ENCODE results near the gene DTL.
"Not testable (repeated sequence)": the region's sequence is repeated elsewhere in the genome, so short reads cannot be mapped to it uniquely, and the experiment has no call there.

The DTL gene, protein sequence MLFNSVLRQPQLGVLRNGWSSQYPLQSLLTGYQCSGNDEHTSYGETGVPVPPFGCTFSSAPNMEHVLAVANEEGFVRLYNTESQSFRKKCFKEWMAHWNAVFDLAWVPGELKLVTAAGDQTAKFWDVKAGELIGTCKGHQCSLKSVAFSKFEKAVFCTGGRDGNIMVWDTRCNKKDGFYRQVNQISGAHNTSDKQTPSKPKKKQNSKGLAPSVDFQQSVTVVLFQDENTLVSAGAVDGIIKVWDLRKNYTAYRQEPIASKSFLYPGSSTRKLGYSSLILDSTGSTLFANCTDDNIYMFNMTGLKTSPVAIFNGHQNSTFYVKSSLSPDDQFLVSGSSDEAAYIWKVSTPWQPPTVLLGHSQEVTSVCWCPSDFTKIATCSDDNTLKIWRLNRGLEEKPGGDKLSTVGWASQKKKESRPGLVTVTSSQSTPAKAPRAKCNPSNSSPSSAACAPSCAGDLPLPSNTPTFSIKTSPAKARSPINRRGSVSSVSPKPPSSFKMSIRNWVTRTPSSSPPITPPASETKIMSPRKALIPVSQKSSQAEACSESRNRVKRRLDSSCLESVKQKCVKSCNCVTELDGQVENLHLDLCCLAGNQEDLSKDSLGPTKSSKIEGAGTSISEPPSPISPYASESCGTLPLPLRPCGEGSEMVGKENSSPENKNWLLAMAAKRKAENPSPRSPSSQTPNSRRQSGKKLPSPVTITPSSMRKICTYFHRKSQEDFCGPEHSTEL

GRCh38 chr1:212035123-212035834, at the start of gene DTL, which contains the start of gene INTS7:
Gene DTL, plus strand, starts transcription at chr1:212035748. Its CDS starts 143 bp downstream, at chr1:212035891.
Gene INTS7, minus strand, starts transcription at chr1:212035557. Its CDS starts 120 bp downstream, at chr1:212035437.
- peak; percentile 100 for DNase-seq

GRCh38 chr1:211986628-211987254, 48.8 kb upstream of the DTL start:
- DNase-seq = no peak

- no peak for DNase-seq
These were observed 43.9 kb upstream of the DTL start for GRCh38 chr1:211991695-211992094.

GRCh38 chr1:211997426-211997825, 38.1 kb upstream of the DTL start:
- DNase-seq = not testable (repeated sequence)

DNA sequence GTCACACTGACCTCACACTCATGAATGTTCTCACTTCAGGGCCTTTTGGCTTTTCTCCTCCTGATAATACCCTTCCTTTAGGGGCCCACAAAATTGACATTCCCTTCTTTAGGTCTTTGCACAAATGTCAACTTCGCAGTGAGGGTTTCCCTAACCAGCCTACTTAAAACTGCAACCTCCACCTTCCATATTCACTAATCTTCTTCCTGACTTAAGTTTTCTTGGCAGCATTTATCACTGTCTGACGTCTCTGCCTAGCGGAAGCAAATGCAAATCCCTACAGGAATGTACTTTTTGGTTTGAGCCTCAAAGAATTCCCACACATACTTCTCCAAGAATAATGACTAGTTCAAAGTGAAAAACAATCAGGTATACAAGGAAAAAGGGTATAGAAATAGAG, 33.0 kb upstream of the DTL start:
- DNase-seq = no peak

DNA sequence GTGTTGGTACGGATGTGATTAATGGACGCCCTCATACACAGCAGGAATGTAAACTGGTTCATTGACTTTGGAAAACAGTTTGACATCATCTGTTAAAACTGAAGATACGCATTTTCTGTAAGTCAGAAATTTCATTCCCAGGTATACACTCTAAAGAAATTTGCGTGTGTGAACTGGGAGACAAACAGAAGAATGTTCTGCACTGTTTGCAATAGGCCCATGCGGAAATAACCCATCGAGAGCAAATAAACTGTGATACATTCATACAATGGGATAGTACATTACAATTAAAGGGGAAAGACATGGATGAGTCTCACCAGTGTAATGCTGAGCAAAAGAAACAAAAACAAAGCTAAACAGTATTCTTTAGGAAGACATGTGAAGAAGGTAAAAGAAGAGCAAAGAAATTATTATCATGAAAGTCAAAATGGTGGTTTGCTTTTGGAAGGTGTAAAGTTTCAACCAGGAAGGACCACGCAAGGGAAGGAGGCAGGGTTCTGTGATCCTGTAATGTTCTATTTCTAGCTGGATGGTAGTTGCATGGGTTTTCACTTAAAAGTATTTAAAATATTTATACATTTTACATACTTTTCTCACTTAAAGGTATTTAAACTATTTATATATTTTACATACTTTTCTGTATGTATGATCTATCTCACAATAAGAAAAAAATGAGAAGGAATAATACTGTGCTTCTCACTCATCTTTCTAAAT, 30.5 kb upstream of the DTL start:
- DNase-seq = no peak

- DNase-seq = no peak
These were observed 28.4 kb upstream of the DTL start for GRCh38 chr1:212007178-212007577.

GRCh38 chr1:212007886-212008285, 27.7 kb upstream of the DTL start:
- no peak for DNase-seq

DNA sequence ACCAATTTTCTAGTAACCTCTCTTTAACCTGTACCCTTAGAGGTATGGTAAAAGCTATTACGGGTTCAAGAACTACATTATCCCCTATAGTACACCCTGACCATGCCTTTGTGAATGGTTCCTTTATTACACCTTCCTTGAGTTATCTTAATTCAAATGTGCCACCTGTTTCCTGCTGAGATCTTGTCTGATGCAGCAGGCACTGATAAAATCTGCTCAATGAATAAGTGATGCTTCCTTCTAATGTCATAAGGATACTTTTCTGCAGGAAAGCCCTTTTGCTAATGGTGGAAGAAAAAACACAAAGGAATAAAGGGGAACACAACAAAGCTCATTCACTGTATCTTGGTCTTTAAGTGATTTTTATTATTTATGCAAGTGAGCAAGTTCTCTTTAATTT, 26.0 kb upstream of the DTL start:
- no peak for DNase-seq

DNA sequence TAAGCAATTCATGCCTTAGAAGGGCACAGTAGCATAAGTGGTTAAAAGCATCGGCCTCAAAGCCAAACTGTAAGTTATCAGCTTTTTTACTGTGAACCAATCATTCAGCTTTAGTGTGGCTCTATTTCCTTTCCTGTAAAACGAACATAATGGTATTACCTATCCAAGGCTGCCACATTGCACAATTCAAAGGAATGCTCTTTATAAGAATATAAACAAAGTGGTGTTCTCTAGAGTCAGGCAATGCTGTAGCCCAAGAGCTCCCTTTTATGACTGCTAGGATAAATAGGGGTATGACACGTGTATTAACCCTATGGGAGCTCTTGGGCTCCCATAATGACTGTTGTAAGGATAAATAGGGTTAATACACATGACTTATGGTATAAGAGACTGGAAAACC, 25.5 kb upstream of the DTL start:
- DNase-seq = no peak

- DNase-seq = peak; percentile 75 to 82
These were observed 23.4 kb upstream of the DTL start for GRCh38 chr1:212012034-212012740.

GRCh38 chr1:212013672-212014071, 21.9 kb upstream of the DTL start:
- DNase-seq = no peak

- no peak for DNase-seq
These were observed 14.6 kb upstream of the DTL start for GRCh38 chr1:212020975-212021374.

DNA sequence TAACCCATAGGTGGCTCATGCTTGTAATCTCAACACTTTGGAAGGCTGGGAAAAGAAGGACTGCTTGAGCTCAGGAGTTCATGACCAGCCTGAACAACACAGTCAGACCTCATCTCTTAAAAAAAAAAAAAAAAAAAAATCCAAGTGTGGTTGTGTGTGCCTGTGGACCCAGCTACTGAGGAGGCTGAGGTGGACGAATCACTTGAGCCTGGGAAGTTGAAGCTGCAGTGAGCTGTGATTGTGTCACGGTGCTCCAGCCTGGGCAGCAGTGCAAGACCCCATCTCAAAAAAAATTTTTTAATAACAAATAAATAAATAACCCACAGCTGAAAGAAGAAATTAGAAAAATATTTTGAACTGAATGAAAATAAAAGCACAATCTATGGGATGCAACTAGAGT, 14.0 kb upstream of the DTL start:
- no peak for DNase-seq

- DNase-seq = not testable (repeated sequence)
These were observed 12.6 kb upstream of the DTL start for GRCh38 chr1:212022908-212023307.

DNA sequence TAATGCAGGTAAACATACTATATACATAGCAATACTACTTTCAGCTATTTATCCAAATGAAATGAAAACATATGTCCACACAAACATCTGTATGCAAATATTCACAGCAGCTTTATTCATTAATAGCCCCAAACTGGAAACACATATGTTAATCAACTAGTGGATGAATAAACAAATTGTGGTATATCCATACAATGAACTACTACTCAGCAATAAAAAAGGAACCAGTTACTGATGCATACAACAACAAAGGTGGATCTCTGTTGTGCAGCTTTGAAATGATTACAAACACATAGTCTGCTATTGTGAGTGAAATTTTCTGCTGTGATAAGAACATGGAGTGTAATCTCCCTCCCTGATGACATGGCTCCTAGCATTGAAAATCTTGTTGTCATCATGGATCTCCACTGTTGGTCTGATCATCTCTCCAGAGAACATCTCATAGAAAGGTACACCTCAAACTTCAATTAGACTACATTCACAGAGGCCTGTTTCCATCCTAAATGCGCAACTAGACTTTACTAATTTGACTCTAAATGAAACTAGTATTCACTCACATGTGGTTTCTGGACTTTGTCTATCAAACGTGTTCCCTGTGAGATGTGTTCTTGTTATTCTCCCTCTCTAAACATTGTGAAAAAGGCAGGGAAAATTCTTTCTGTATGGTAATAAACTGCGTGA, 10.9 kb upstream of the DTL start:
- no peak for DNase-seq

GRCh38 chr1:212027727-212028126, 7.8 kb upstream of the DTL start:
- DNase-seq = not testable (repeated sequence)

- DNase-seq = no peak
These were observed 4.5 kb upstream of the DTL start for GRCh38 chr1:212030936-212031528.

GRCh38 chr1:212034516-212035122, 929 bp upstream of the DTL start:
- DNase-seq = no peak

Data from NCI-H2081 (cell line).